NCI-H446 treated with DMSO at 0.1 percent for 48 hours (cell line): ENCODE results near the gene ACTN3.
"Not testable (repeated sequence)": the region's sequence is repeated elsewhere in the genome, so short reads cannot be mapped to it uniquely, and the experiment has no call there.

Experiments used
- DNase-seq: peaks from one replicate; lab custom pipeline; 2025; lab: John Stamatoyannopoulos, UW

ACTN3 gene

DNA sequence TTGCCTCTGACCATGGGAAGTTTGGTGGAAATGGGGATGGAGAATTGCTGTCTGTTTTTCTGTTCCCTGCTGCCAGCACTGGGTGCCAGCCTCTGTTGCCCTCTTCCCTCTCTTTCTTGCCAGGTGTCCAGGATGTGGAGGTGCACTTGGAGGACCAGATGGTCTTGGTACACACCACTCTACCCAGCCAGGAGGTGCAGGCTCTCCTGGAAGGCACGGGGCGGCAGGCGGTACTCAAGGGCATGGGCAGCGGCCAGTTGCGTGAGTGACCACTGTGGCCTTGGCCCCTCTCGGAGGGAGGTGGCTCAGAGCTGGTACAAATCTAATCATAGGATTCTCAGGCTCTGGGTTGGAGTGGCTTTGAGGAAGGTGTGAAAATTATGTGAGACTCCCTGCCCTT, 52.3 kb downstream of the ACTN3 start:
- no peak for DNase-seq

GRCh38 chr11:66600219-66600618, 53.5 kb downstream of the ACTN3 start:
- DNase-seq, result no peak

DNA sequence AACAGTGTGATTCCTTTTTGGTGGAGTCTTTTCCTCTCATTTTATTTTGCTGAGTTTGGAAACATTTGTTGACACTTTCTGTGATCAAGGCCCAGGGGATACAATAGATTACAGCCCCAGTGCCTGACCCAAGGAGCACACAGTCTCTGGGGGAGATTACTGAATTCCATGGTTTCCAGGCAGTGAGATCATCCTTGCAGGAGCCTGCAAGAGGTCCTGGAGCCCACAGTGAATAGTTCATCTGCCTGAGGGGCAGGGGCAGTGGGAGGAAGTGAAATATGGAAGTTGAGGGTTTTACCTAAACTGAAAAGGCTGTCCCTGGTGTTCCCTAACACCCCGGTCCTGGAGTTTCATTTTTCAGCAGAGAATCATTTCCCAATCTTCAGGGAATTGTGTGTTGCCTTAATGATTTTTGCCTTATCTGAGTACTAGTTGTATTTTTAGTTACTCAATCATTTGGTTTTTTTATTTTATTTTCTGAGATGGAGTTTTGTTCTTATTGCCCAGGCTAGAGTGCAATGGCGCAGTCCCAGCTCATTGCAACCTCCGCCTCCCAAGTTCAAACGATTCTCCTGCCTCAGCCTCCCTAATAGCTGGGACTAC, 54.0 kb downstream of the ACTN3 start:
- no peak for DNase-seq

- no peak for DNase-seq
Observed at GRCh38 chr11:66603072-66603471, 56.4 kb downstream of the ACTN3 start.

DNA sequence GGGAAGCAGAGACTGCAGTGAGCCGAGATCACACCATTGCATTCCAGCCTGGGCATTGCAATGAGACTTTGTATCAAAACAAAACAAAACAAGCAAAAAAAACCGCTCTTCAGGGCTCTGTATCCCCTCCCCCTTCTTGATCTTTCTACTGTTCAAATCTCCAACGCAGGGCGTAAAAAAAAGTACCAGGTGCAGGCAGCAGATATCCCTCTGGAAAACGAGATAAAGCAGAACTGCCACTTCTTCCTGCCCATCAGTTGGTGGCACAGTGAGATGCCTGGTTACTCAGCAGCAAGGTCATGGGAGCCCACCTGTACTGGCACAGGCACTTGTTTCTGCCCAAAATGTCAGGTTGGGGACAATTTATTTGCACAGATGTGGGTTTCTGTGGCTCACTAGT, 57.5 kb downstream of the ACTN3 start:
- DNase-seq, result no peak

GRCh38 chr11:66606608-66607007, 59.9 kb downstream of the ACTN3 start:
- DNase-seq, result not testable (repeated sequence)

DNA sequence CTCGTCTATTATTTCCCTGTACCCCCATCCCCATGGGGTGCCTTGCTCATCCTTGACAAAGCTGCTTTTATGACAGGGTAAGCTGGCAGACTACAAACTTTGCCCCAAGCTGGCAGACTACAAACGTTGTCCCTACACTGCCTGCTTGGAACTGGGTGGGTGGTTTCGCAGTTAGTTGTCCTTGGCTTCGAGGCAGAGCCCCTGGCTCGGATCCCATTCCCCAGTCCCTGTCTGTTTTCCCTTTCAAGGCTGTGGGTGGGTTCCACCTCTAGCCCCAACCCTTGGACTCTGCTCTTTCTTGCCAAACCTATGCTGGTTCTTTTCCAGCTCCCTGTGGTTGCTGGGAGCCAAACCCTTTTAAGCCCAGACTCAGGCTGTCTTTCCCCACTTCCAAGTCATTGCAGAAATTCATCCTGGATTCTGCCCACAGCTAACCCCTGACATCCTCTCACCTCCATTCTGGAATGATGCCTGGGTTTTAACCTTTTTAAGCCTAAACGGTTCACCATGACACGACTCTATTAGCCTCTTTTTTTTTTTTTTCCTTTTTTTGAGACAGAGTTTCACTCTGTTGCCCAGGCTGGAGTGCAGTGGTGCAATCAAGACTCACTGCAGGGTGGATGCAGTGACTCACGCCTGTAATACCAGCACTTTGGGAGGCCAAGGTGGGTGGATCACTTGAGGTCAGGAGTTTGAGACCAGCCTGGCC, 60.6 kb downstream of the ACTN3 start:
- peak; percentile 98 for DNase-seq

- no peak for DNase-seq
Observed at GRCh38 chr11:66609721-66610617, 63.3 kb downstream of the ACTN3 start.

GRCh38 chr11:66612458-66612857, 65.8 kb downstream of the ACTN3 start:
- DNase-seq, result no peak
